NCI-H1694 treated with DMSO at 0.1 percent for 48 hours (cell line): ENCODE data around the gene SMAD1.
"Not testable (repeated sequence)": the region's sequence is repeated elsewhere in the genome, so short reads cannot be mapped to it uniquely, and the experiment has no call there.

Source experiments
- DNase-seq: peaks from one replicate; lab custom pipeline; 2025; lab: John Stamatoyannopoulos, UW

Gene SMAD1

DNA sequence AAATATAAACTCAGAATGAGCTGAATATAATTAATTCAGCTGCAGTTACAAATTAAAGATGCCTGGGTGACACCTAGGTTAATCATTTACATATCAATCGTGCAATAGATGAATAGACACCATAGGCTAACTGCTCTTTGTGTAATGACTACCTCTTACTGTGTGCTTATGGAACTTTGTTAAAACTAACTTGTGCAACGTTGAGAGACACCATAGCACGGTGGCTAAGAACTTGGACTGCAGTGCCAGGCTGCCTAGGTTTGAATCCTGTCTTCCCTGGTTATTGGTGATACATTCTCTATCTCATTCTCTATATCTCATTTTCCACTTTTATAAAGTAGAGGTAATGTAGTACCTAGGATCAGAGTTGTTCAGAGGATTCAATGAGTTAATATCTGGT, 46.9 kb downstream of the SMAD1 start:
- no peak for DNase-seq

DNA sequence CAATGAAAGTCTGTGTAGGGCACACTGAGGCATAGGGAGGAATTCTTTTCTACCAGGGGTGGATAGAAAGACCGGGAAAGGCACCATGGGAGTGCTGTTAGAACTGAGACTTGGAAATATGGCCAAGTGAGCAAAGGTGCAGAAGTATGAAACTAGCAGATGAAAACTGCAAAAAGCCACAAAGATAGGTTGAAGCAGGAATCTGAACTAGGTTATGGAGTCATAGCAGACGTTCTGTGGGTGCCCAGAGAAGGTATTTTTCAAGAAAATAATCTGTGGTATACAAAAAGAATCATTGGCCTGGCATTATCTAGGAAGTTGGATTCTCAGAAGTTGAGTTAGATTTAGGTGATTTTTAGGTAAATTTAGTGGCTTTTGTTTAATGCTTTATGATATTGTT, 48.5 kb downstream of the SMAD1 start:
- DNase-seq = no peak

DNA sequence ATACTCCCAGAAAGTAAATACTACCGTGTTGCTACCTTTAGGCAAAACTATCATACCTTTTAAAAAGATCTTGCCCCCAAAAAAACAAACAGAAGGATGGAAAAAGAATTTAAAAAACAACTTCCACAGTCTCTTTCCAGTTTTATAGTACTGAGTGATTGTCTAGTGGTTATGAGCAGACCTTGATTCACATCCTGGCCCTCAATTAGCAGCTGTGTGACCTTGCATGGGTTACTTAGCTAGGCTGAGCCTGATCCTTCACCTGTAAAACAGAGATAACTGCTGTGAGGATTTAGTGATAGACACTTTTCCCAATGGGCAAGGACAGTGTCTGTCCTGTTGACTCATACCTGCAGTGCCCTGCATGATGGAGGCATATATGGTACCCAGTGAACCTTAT, 49.0 kb downstream of the SMAD1 start:
- no peak for DNase-seq

DNA sequence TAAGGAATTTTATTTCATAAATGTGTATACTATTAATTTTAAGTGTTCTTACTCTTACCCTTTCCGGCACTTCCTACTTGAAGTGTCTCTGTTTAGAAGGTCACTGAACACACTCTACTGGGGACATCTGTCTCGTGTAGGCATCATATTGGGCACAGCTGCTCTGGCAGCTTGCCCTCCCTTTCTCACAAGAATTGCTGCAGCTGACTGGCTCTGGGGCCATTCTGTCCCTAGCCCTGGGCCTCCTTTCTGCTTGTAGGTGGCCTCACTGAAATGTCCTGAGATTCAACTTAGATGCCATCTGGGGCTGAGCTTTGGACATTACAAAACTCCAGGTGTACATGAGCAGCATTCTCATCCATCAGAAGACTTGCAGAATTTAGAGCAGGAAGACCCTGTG, 49.6 kb downstream of the SMAD1 start:
- peak; percentile 27 for DNase-seq

DNA sequence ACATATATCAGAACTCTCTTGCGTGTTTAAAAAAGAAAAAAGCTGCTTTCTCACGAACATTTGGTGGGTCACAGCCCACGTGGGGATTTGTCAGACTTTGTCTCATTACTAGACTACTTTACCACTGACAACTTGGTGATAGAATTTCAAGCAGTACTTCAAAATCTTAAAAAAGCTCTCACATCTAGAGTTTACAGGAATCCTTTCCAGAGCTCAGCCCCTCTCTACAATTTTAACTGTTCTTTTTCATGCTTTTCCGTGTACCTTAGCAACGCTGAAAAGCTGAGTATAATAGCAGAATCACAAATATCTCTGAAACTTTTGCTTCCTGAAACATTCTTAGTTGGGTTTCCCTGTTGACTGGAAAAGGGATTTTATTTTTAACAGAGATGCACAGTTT, 50.2 kb downstream of the SMAD1 start:
- DNase-seq = no peak

DNA sequence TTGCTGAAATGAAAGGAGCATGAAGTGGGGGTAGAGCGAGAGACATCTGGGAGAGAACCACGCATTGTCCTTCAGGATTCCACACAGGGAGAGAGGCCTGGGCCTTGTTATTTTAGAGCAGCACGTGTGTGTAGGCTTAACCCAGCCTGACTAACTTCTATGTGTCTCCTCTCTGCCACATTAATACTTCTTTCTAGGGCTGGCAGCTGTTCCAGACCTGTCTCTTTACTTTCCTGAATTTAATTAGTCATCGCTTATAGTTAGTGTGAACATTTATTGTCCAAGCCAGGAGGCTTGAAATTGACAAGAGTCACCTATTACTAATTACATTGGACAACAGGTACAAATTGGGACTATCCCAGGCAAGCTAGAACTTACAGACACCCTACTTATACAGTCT, 51.3 kb downstream of the SMAD1 start:
- no peak for DNase-seq

DNA sequence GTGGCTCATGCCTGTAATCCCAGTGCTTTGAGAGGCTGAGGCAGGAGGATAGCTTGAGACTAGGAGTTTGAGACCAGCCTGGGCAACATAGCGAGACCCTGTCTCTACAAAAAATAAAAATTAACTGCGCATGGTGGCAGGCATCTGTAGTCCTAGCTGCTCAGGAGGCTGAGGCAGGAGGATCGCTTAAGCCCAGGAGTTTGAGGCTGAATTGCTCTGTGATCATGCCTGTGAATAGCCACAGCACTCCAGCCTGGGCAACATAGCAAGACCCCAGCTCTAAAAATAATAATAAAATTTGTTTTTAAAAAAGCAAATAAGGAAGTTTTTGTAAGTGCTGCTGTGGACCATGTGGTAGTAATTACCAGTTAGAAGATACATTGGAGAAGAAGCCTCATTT, 51.8 kb downstream of the SMAD1 start:
- not testable (repeated sequence) for DNase-seq

DNA sequence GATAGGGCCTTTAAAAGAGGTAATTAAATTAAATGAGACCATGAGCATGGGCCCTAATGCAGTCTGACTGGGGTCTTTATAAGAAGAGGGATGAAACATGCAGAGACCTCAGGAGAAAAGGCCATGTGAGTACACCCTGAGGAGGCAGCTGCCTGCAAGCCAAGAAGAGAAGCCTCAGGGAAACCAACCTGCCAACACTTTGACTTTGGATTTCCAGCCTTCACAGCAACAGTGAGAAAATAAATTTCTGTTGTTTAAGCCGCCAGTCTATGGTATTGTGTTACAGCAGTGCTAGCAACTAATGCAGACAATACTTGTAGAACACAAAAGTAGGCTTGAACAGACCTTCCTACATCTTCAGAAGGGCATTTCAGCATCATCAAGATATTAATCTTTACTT, 52.3 kb downstream of the SMAD1 start:
- DNase-seq = no peak

DNA sequence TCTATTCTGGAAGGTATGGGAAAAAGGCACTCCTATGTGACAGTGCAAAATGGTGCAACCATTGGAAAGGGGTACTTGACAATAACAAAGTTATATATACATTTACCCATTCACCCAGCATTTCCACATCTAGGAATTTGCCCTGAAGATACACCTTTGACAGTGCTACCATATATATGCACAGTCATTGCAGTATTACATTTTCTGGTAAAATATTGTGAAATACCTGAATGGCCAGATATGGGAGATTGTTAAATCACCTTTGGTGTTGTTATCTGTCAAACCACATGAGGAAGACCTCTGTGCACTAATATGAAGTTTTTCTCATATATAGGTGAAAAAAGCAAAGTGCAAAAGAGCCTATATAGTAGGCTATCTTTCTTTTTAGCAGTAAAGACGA, 53.5 kb downstream of the SMAD1 start:
- no peak for DNase-seq

DNA sequence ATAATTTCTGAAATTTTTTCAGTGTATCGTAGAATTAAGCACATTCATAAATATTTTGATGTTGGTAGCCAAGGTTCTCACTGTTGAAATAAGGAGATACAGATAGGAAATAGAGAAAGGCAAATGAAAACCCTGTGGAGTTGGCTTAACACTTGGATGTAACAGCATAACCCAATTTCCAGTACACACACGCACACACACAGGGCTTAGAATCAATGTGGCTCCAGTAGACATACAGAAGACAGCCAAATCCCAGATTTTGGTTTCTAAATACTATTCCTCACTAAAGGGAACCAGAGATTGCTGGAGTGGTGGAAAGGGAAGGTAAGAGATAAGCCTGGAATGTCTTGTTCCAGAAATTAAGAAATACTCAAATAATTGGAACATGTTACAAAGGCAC, 54.4 kb downstream of the SMAD1 start:
- no peak for DNase-seq

DNA sequence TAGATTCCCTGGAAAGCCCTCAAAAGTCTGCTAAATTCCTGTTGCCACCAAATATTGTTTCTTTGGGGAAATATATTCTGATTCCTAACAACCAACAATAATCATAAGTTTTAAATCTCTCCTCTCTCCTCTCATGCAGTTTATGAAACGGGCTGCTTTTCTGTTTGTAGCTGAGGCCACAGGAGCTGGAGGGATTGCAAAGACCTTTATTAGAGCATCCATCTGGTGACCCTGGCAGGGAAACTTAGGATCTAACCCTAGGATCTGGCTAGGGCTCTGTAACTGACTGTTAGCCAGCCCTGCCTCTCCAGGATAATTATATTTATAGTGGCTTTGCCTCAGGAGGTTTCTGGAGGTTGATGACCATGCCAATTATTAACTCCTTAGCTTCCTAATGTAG, 56.9 kb downstream of the SMAD1 start:
- no peak for DNase-seq

DNA sequence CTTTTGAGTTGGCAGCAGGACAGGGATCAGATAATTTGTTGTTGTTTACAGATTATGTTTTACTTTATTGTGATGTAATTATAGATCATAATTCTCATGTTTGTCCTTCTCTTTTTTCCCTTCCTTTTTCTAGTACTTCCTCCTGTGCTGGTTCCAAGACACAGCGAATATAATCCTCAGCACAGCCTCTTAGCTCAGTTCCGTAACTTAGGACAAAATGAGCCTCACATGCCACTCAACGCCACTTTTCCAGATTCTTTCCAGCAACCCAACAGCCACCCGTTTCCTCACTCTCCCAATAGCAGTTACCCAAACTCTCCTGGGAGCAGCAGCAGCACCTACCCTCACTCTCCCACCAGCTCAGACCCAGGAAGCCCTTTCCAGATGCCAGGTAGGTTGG, 58.0 kb downstream of the SMAD1 start:
- no peak for DNase-seq

DNA sequence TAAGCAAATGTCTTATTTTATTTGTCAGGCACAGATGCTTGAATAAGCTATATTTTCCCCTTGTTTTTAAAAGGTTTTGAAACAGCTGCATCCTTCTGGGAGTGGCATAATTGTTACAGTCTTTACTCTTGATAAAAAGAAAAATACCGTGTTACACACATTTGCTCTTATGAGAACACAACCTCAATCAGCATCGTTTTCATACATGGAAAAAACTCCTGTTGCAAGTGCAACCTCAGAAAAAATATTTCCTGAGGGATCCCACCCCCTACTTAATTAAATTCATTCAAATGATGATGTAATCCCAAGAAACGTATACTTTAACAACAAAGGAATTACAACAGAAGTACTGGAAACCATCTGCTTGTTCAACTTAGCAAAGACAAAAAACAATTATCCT, 58.6 kb downstream of the SMAD1 start:
- no peak for DNase-seq

DNA sequence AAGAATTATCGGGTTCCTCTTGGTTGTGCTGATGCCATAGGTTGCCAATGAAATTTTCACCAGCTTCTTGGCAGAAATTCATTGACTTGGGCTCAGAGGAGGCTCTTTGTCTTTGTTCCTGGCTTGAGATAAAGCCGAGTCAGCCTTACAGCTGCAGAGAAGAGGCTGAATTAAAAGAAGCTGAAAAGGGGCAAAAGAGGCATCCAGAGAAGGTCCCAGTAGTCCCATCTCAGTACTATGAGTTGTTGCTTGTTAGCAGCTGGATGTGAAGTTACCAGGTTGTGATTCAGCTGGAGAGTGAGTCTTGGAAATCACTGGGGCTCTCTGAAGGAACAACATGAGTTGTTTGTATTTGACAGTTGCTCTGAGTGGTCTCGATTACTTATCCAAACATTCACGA, 59.7 kb downstream of the SMAD1 start:
- no peak for DNase-seq

DNA sequence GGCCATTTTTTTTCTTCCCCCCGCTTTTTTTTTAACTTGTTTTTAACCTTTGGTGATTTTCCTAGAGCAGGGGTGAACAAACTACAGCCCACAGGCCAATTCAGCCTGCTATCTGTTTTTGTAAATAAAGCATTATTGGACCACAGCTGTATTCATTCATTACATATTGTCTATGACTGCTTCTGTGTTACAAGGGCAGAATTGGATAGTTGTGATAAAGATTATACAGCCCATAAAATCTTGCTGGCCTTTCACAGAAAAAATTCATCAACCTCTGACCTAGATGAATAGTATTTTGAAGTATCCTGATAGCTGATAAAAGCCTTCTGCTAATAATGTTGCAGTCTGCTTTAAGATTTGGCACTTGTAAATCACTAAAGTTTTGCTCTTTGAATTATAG, 63.4 kb downstream of the SMAD1 start:
- DNase-seq = no peak

DNA sequence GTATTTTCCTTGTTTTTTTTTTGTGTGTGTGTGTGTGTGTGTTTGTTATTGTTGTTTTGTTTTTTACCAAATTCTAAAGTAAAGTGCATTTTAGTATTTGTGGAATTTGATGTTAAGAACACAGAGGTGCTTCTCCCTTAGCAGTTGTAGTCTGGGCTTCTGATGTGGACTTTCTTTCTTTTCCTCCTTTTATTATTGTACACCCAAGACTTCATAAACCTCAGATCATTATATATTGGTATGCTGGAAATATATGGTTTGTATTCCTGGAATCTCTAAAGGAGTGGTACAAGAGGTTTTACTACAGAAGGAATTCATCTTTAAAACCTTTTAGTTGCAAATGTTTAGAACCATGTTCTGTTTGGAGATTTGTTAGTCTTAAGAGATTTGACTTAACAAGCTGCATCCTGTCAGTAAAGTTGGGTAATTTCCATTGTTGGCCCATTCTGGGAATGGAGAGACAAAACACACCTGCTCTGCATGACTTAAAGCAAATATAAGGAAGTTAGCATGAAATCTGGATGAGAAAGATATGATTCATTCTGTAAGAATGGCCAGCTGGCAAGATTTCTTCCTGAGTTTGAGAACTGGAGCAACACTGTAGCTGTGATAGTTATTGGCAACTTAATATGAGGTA, 64.0 kb downstream of the SMAD1 start:
- DNase-seq = no peak

DNA sequence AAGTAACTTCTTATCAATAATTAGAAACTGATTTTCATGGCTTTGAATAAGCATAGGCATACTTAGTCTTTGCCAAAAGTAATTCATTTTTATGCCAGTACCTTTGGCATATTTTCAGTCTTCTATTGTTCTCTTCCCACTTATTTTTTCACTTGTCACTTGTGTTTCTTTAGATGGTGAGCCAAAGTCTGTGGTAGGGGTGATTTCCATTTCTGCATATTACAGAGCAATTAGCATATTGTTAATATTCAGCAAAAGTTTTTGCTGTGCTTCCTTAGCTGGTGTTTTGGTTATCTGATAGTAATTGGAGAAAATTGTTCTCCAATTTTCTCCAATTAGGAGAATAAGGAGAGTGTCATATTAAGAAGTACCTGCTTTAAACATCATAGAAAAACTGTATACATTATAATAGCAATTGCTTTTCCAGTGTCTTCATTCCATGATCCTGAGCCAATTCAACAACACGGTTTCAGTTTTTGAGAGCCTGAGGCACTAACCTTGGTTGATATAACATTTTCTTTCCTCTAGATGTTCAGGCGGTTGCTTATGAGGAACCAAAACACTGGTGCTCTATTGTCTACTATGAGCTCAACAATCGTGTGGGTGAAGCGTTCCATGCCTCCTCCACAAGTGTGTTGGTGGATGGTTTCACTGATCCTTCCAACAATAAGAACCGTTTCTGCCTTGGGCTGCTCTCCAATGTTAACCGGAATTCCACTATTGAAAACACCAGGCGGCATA, 64.7 kb downstream of the SMAD1 start:
- no peak for DNase-seq

DNA sequence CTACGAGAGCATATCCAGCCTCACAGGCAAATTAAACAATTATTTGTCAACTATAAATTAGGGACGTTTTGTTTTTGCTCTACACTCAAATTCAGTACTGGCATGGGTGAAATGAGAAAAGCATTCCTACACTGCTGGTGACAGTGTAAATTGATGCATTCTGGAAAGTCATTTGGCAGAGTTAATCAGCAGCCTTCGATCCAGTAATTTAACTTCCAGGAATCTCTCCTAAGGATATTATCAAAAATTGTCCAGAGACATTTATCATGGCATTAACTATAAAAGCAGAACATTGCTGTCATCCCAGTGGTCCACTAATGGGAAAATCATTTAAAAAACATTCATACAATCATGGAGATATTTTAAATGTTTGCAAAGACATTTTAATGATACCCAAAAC, 70.0 kb downstream of the SMAD1 start:
- no peak for DNase-seq

DNA sequence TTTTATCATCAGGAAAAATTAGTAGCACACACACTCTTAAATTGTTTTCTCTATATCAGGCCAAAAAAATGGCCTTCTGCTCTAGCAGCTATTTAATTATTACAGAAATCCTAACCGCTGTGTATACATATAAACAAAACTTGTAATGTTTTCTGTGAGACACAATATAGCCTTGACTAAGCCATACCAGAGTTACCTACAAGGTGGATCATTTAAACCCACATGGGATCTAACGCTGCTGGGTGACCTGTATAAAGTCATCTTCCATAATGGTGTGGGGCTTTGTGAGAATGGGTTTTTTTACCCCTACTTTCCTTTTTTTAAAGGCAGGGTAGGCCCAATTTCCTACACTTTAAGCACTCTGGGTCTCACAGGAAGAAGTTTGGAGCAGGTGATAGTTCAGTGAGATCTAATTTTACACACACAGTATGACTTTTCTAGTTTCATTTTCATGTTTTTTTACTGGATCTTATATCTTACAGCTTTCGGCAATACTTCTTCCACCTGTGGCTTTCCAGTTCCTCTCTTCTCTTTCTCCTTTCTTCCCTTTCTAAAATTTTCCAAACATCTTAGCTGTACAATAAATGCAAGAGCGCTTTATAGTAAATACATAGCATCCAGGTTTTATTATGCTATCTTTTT, 70.6 kb downstream of the SMAD1 start:
- no peak for DNase-seq

DNA sequence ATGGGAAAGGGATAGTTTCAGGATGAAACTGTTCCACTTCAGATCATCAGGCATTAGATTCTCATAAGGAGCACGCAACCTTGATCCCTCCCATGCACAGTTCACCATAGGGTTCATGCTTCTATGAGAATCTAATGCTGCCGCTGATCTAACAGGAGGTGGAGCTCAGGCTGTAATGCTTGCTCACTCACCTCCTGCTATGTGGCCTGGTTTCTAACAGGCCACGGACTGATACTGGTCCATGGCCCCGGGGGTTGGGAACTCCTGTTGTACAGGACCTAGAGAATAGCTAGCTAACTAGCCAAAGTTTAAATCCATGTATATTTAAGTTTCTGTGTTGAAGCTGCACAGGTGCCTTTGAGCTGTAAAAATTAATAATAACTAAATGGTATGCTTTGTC, 71.7 kb downstream of the SMAD1 start:
- no peak for DNase-seq

DNA sequence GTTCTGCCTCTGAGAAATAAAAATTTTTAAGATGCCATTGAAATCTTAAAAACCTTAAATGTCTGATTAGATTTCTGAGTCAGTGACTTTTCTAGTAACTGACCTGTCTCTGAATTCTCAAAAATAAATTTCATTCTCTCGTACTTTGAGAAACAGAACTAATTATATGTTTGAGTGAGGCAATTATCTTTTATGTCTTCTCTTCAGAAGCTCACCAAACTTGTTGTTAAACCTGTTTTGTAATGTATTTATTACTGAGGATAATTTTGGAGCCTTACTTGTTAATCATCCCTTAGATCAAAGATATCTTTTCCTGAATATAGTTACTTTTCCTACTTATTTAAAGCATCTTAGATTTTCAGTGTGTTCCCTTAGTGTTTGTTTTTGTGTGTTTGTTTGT, 73.0 kb downstream of the SMAD1 start:
- no peak for DNase-seq

DNA sequence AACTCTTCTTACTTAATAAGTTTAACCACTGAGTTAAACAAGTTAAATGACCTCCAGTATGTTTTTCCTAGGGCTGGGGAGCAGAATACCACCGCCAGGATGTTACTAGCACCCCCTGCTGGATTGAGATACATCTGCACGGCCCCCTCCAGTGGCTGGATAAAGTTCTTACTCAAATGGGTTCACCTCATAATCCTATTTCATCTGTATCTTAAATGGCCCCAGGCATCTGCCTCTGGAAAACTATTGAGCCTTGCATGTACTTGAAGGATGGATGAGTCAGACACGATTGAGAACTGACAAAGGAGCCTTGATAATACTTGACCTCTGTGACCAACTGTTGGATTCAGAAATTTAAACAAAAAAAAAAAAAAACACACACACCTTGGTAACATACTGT, 76.1 kb downstream of the SMAD1 start:
- DNase-seq = peak; percentile 11

DNA sequence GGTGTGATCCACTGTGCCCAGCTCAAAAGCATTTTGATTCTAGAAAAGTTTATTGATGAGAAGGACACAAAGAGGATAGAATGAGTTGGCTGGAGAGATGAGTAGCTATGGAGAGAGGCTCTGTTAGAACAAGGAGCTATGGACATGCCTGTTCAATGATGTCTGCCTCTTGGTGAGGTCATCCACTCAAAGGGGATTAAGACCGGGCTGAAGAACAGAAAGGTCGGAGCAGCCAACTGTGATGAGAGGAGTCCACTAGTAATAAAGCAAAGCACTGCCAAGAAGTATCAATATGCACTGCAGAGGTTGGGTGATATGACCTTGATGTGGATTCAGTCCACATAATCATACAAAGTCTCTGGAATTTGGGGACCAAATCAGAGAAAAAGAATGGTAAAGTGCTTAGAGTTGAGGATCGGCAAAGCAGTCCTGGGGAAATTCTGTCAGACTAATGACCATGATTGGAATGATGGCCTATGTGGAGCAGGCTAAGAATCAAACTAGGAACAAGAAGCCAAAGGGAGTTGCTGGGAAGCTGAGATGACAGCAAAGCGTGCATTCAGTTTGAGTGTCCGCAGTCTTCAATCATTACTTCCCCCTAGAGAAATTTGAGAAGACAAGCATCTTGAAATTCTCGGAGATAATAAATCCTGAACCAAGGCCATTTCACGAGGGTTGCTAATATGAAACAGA, 81.8 kb downstream of the SMAD1 start:
- no peak for DNase-seq
